Measurements from ENCODE around the gene CEP170B. TPM values are rescaled to one million over a fixed set of nuclear protein-coding genes. Genes with fewer than 3 reads are reported as not detected.

CEP170B gene
- total RNA-seq, 2 experiments from 2014 or later: 3.9 to 4.0 TPM

GRCh38 chr14:104929268-104930230 lies 64.5 kb downstream of the CEP170B start:
- peaks cover 2% of the 10 kb centered on the region for H3K4me1 Mint-ChIP-seq
- POLR2A ChIA-PET: no interaction called here
- ATAC-seq (no peak), DNase-seq (no peak)
- H3K4me3 Mint-ChIP-seq: no peak overlapping the region
- H3K27me3 Mint-ChIP-seq: peaks cover 4% of the 10 kb centered on the region
- no peak overlapping the region for H3K27ac Mint-ChIP-seq
- H3K36me3 Mint-ChIP-seq (ENCODE audit: low read depth): no peaks in the 10 kb centered on the region
- CTCF ChIA-PET: interaction anchor here (0.6 kb wide), 1 partner anchor 29 kb away, joined by 3 read pairs; no protein-coding TSS in a partner anchor
- H3K9me3 Mint-ChIP-seq (ENCODE audit: low read depth): no peaks in the 10 kb centered on the region
- intact Hi-C loops (cut with DNase I, micrococcal nuclease): loop anchor here in 1 of 2 experiments (5.0 kb wide), 1 partner anchor 177 kb away; the partner anchor contains the start of gene SIVA1

GRCh38 chr14:104930526-104931303 lies 65.6 kb downstream of the CEP170B start:
- Mint-ChIP-seq H3K27me3 (peaks cover 6% of the 10 kb centered on the region), H3K36me3 (ENCODE audit: low read depth) (no peaks in the 10 kb centered on the region), H3K4me3 (no peak overlapping the region), H3K9me3 (ENCODE audit: low read depth) (no peaks in the 10 kb centered on the region), H3K4me1 (peaks cover 2% of the 10 kb centered on the region), H3K27ac (no peak overlapping the region)
- DNase-seq (no peak), ATAC-seq (no peak)
- intact Hi-C loops (cut with DNase I, micrococcal nuclease): loop anchor here in 1 of 2 experiments (5.0 kb wide), 1 partner anchor 178 kb away; the partner anchor contains the start of gene SIVA1
- ChIA-PET CTCF (no interaction called here), POLR2A (no interaction called here)

GRCh38 chr14:104931304-104931770 lies 66.3 kb downstream of the CEP170B start:
- no peak overlapping the region for H3K27ac Mint-ChIP-seq
- H3K4me1 Mint-ChIP-seq: peaks cover 2% of the 10 kb centered on the region
- H3K27me3 Mint-ChIP-seq: peaks cover 6% of the 10 kb centered on the region
- intact Hi-C loops (cut with DNase I, micrococcal nuclease): loop anchor here in 1 of 2 experiments (5.0 kb wide), 1 partner anchor 179 kb away; the partner anchor contains the start of gene SIVA1
- DNase-seq (no peak), ATAC-seq (no peak)
- ChIA-PET CTCF (no interaction called here), POLR2A (no interaction called here)
- no peaks in the 10 kb centered on the region for H3K36me3 Mint-ChIP-seq (ENCODE audit: low read depth)
- no peaks in the 10 kb centered on the region for H3K9me3 Mint-ChIP-seq (ENCODE audit: low read depth)
- no peak overlapping the region for H3K4me3 Mint-ChIP-seq

- ChIA-PET CTCF (no interaction called here), POLR2A (no interaction called here)
- DNase-seq (no peak), ATAC-seq (no peak)
- Mint-ChIP-seq H3K36me3 (ENCODE audit: low read depth) (no peaks in the 10 kb centered on the region), H3K27ac (no peak overlapping the region), H3K9me3 (ENCODE audit: low read depth) (no peaks in the 10 kb centered on the region), H3K4me3 (no peak overlapping the region), H3K27me3 (peaks cover 6% of the 10 kb centered on the region), H3K4me1 (no peaks in the 10 kb centered on the region)
- intact Hi-C loops (cut with DNase I, micrococcal nuclease): loop anchor here in 1 of 2 experiments (5.0 kb wide), 1 partner anchor 180 kb away; the partner anchor contains the start of gene SIVA1
Measured at GRCh38 chr14:104931771-104932675, 67.0 kb downstream of the CEP170B start.

- ATAC-seq (peak; percentile 96), DNase-seq (peak; percentile 93)
- Mint-ChIP-seq H3K4me1 (no peaks in the 10 kb centered on the region), H3K27ac (no peak overlapping the region), H3K9me3 (ENCODE audit: low read depth) (no peaks in the 10 kb centered on the region), H3K4me3 (peak overlapping the region; percentile 32), H3K36me3 (ENCODE audit: low read depth) (no peaks in the 10 kb centered on the region), H3K27me3 (peaks cover 8% of the 10 kb centered on the region)
- intact Hi-C loops (cut with DNase I, micrococcal nuclease): loop anchor here in 1 of 2 experiments (1.0 to 5.0 kb wide), 4 partner anchors 88 to 419 kb away; partner anchors contain the start of genes CDCA4 and SIVA1
- ChIA-PET POLR2A (no interaction called here), CTCF (interaction anchor here (0.7 kb wide), 1 partner anchor 436 kb away, joined by 4 read pairs; no protein-coding TSS in a partner anchor)
Measured at GRCh38 chr14:104932676-104933631, 67.9 kb downstream of the CEP170B start.

- Mint-ChIP-seq H3K4me1 (no peaks in the 10 kb centered on the region), H3K36me3 (ENCODE audit: low read depth) (no peaks in the 10 kb centered on the region), H3K27ac (no peak overlapping the region), H3K4me3 (peak overlapping the region; percentile 7), H3K27me3 (peaks cover 8% of the 10 kb centered on the region), H3K9me3 (ENCODE audit: low read depth) (no peaks in the 10 kb centered on the region)
- ChIA-PET CTCF (interaction anchor here (0.6 to 1.7 kb wide), 7 partner anchors 12 to 435 kb away, joined by 3 to 5 read pairs (median 4); partner anchors contain the start of gene SIVA1), POLR2A (no interaction called here)
- DNase-seq: no peak
- no peak for ATAC-seq
- intact Hi-C loops (cut with DNase I, micrococcal nuclease): loop anchor here in 1 of 2 experiments (1.0 to 5.0 kb wide), 4 partner anchors 87 to 418 kb away; partner anchors contain the start of genes CDCA4 and SIVA1
Measured at GRCh38 chr14:104933746-104934733, 69.0 kb downstream of the CEP170B start.

GRCh38 chr14:104935026-104935650 lies 70.1 kb downstream of the CEP170B start:
- CTCF ChIA-PET: interaction anchor here (0.5 to 1.7 kb wide), 7 partner anchors 11 to 417 kb away, joined by 3 to 5 read pairs (median 4); partner anchors contain the start of gene SIVA1
- POLR2A ChIA-PET: no interaction called here
- H3K9me3 Mint-ChIP-seq (ENCODE audit: low read depth): no peaks in the 10 kb centered on the region
- peaks cover 8% of the 10 kb centered on the region for H3K27me3 Mint-ChIP-seq
- DNase-seq (no peak), ATAC-seq (no peak)
- no peaks in the 10 kb centered on the region for H3K4me1 Mint-ChIP-seq
- H3K36me3 Mint-ChIP-seq (ENCODE audit: low read depth): no peaks in the 10 kb centered on the region
- H3K4me3 Mint-ChIP-seq: no peak overlapping the region
- intact Hi-C loops (cut with DNase I, micrococcal nuclease): loop anchor here in 1 of 2 experiments (5.0 kb wide), 1 partner anchor 1178 kb away; no protein-coding TSS in a partner anchor
- no peak overlapping the region for H3K27ac Mint-ChIP-seq

- H3K4me3 Mint-ChIP-seq: no peak overlapping the region
Measured at GRCh38 chr14:104935955-104936354, 70.9 kb downstream of the CEP170B start.

More at GRCh38 chr14:104935955-104936354, 70.9 kb downstream of the CEP170B start:
- DNase-seq (no peak), ATAC-seq (no peak)
- Mint-ChIP-seq H3K36me3 (ENCODE audit: low read depth) (no peaks in the 10 kb centered on the region), H3K9me3 (ENCODE audit: low read depth) (no peaks in the 10 kb centered on the region), H3K27me3 (peaks cover 8% of the 10 kb centered on the region), H3K4me1 (no peaks in the 10 kb centered on the region), H3K27ac (no peak overlapping the region)
- ChIA-PET POLR2A (no interaction called here), CTCF (interaction anchor here (0.7 to 1.7 kb wide), 2 partner anchors 10 to 26 kb away, joined by 3 to 5 read pairs; no protein-coding TSS in a partner anchor)
- intact Hi-C loops (cut with DNase I, micrococcal nuclease): loop anchor here in 1 of 2 experiments (5.0 kb wide), 1 partner anchor 1179 kb away; no protein-coding TSS in a partner anchor
